Measurements from ENCODE around the gene CBFB. TPM values are rescaled to one million over a fixed set of nuclear protein-coding genes. Genes with fewer than 3 reads are reported as not detected.

CBFB gene
- total and polyA plus RNA-seq, 11 donors: 11.3 to 53.6 (median 28.1) TPM

GRCh38 chr16:67146523-67147357, 117.8 kb downstream of the CBFB start:
- TF ChIP-seq CTCF (IDR thresholded peaks at IDR 0.05) (no peak), POLR2A (IDR thresholded peaks at IDR 0.05) (no peak)
- Histone ChIP-seq H3K4me3 (no peak overlapping the region), H3K9me3 (no peaks in the 10 kb centered on the region), H3K27ac (no peak overlapping the region), H3K4me1 (peaks cover 0 to 16% (median 7%) of the 10 kb centered on the region in 12 donors), H3K36me3 (peaks cover 0 to 76% (median 67%) of the 10 kb centered on the region in 9 donors), H3K27me3 (peaks cover 0 to 17% (median 0%) of the 10 kb centered on the region in 9 donors)
- DNase-seq: no peak
- intact Hi-C loops (cut with DNase I): no loop called here
- ATAC-seq: no peak
- 80 to 91% (median 88%) methylated on average over 6 to 7 of the region's 7 CpGs for WGBS, 4 donors

GRCh38 chr16:67147437-67148140, 118.6 kb downstream of the CBFB start:
- ATAC-seq: no peak
- DNase-seq: no peak
- Histone ChIP-seq H3K27ac (no peak overlapping the region), H3K9me3 (no peaks in the 10 kb centered on the region), H3K36me3 (peaks cover 0 to 68% (median 58%) of the 10 kb centered on the region in 9 donors), H3K4me1 (peaks cover 0 to 16% (median 7%) of the 10 kb centered on the region in 12 donors), H3K27me3 (peaks cover 0 to 17% (median 0%) of the 10 kb centered on the region in 9 donors), H3K4me3 (no peak overlapping the region)
- intact Hi-C loops (cut with DNase I): no loop called here
- TF ChIP-seq POLR2A (IDR thresholded peaks at IDR 0.05) (no peak), CTCF (IDR thresholded peaks at IDR 0.05) (no peak)
- WGBS, 4 donors: 89 to 96% (median 94%) methylated on average over 4 of the region's 4 CpGs

- WGBS, 4 donors: 82 to 96% (median 93%) methylated on average over 2 of the region's 2 CpGs
- Histone ChIP-seq H3K4me3 (no peak overlapping the region), H3K27me3 (peaks cover 0 to 17% (median 0%) of the 10 kb centered on the region in 9 donors), H3K4me1 (peaks cover 0 to 16% (median 7%) of the 10 kb centered on the region in 12 donors), H3K27ac (no peak overlapping the region), H3K36me3 (peaks cover 0 to 61% (median 52%) of the 10 kb centered on the region in 9 donors), H3K9me3 (no peaks in the 10 kb centered on the region)
- TF ChIP-seq POLR2A (IDR thresholded peaks at IDR 0.05) (no peak), CTCF (IDR thresholded peaks at IDR 0.05) (no peak)
- DNase-seq (no peak), ATAC-seq (no peak)
- intact Hi-C loops (cut with DNase I): no loop called here
Measured at GRCh38 chr16:67148221-67148620, 119.3 kb downstream of the CBFB start.

GRCh38 chr16:67148656-67149275, 119.8 kb downstream of the CBFB start:
- no peak for DNase-seq
- Histone ChIP-seq H3K4me3 (no peak overlapping the region), H3K36me3 (peaks cover 0 to 56% (median 46%) of the 10 kb centered on the region in 9 donors), H3K27ac (no peak overlapping the region), H3K4me1 (peaks cover 0 to 16% (median 7%) of the 10 kb centered on the region in 12 donors), H3K9me3 (no peaks in the 10 kb centered on the region), H3K27me3 (peaks cover 0 to 17% (median 0%) of the 10 kb centered on the region in 9 donors)
- 89 to 98% (median 94%) methylated on average over 4 to 11 of the region's 11 CpGs for WGBS, 4 donors
- TF ChIP-seq CTCF (IDR thresholded peaks at IDR 0.05) (no peak), POLR2A (IDR thresholded peaks at IDR 0.05) (no peak)
- ATAC-seq: no peak
- intact Hi-C loops (cut with DNase I): no loop called here
